HEK293 (cell line): ENCODE results near the gene LBHD2.

Source experiments
- CTCF ChIA-PET: fragments of 350-600 bp; formaldehyde crosslinking; extraction: SDS; loops from one replicate; lab custom pipeline; 2021; ENCODE audit warnings: antibody characterized with exemption; lab: Yijun Ruan, JAX
- POLR2A ChIA-PET: fragments of 300-600 bp; formaldehyde crosslinking; extraction: SDS; loops from one replicate; lab custom pipeline; 2020; ENCODE audit warnings: antibody characterized with exemption, inconsistent platforms; lab: Yijun Ruan, JAX
- H3K27ac ChIP-seq: fragments of 200-500 bp; sonication (Bioruptor generic); 2 replicates; pipeline ENCODE4 v1.5.1; 2014; ENCODE audit warnings: low read depth, low read length, control low read depth, inconsistent platforms; ENCODE audit errors: extremely low read depth
- H3K36me3 ChIP-seq, 2 experiments: fragments of 200-500 bp in 1 of 2; sonication (Bioruptor generic) in 1 of 2; 1 replicate in 1 of 2; 2 replicates in 1 of 2; pipeline ENCODE4 v1.5.1; 2014 to 2017; ENCODE audit warnings: inconsistent platforms in 2 of 2, low read length in 2 of 2; ENCODE audit not compliant: control insufficient read depth in 2 of 2, insufficient read depth in 1 of 2
- H3K4me1 ChIP-seq: fragments of 200-500 bp; sonication (Bioruptor generic); 2 replicates; pipeline ENCODE4 v1.5.1; 2014; ENCODE audit warnings: mild to moderate bottlenecking, low read length, inconsistent platforms; ENCODE audit not compliant: control insufficient read depth, insufficient read depth
- H3K4me3 ChIP-seq: 2 replicates; pipeline ENCODE4 v1.5.1; 2011; ENCODE audit warnings: low read depth, mild to moderate bottlenecking, control low read depth, low read length, moderate library complexity
- H3K9me3 ChIP-seq: fragments of 200-500 bp; sonication (Bioruptor generic); 2 replicates; pipeline ENCODE4 v1.5.1; 2014; ENCODE audit warnings: low read depth, low read length, inconsistent platforms; ENCODE audit not compliant: control insufficient read depth, insufficient read depth
- GLIS1 ChIP-seq: fragments of 450-650 bp; formaldehyde crosslinking; IDR thresholded peaks from 2 replicates; pipeline ENCODE4 v1.5.1; 2016; ENCODE audit warnings: missing biosample characterization, missing genetic modification characterization
- KLF17 ChIP-seq: fragments of 450-650 bp; formaldehyde crosslinking; IDR thresholded peaks from 2 replicates; pipeline ENCODE4 v1.5.1; 2016; ENCODE audit warnings: missing biosample characterization, missing genetic modification characterization
- KLF9 ChIP-seq: fragments of 450-650 bp; formaldehyde crosslinking; IDR thresholded peaks from 2 replicates; pipeline ENCODE4 v1.5.1; 2016; ENCODE audit warnings: missing biosample characterization, missing genetic modification characterization, low read depth
- OVOL3 ChIP-seq: fragments of 450-650 bp; formaldehyde crosslinking; IDR thresholded peaks from 2 replicates; pipeline ENCODE4 v1.5.1; 2016; ENCODE audit warnings: missing biosample characterization, missing genetic modification characterization
- RBAK ChIP-seq: fragments of 450-650 bp; formaldehyde crosslinking; IDR thresholded peaks from 2 replicates; pipeline ENCODE4 v1.5.1; 2016; ENCODE audit warnings: missing biosample characterization, missing genetic modification characterization
- REPIN1 ChIP-seq: fragments of 450-650 bp; formaldehyde crosslinking; IDR thresholded peaks from 2 replicates; pipeline ENCODE4 v1.5.1; 2017; ENCODE audit warnings: missing biosample characterization, missing genetic modification characterization, low read depth
- ZIC2 ChIP-seq: fragments of 450-650 bp; formaldehyde crosslinking; IDR thresholded peaks from 2 replicates; pipeline ENCODE4 v1.5.1; 2016; ENCODE audit warnings: missing biosample characterization, missing genetic modification characterization
- ZNF221 ChIP-seq: fragments of 450-650 bp; formaldehyde crosslinking; IDR thresholded peaks from 2 replicates; pipeline ENCODE4 v1.5.1; 2017; ENCODE audit warnings: missing biosample characterization, missing genetic modification characterization, borderline replicate concordance
- ZNF23 ChIP-seq: fragments of 450-650 bp; formaldehyde crosslinking; IDR thresholded peaks from 2 replicates; pipeline ENCODE4 v1.5.1; 2016; ENCODE audit warnings: missing biosample characterization, missing genetic modification characterization, borderline replicate concordance
- ZNF24 ChIP-seq: fragments of 450-650 bp; formaldehyde crosslinking; IDR thresholded peaks from 2 replicates; pipeline ENCODE4 v1.5.1; 2016; ENCODE audit warnings: missing biosample characterization, missing genetic modification characterization
- ZNF266 ChIP-seq: fragments of 450-650 bp; formaldehyde crosslinking; IDR thresholded peaks from 2 replicates; pipeline ENCODE4 v1.5.1; 2016; ENCODE audit warnings: missing biosample characterization, missing genetic modification characterization, low read depth
- ZNF302 ChIP-seq: fragments of 450-650 bp; formaldehyde crosslinking; IDR thresholded peaks from 2 replicates; pipeline ENCODE4 v1.5.1; 2016; ENCODE audit warnings: missing biosample characterization, missing genetic modification characterization, low read depth
- ZNF518A ChIP-seq: fragments of 450-650 bp; formaldehyde crosslinking; conservative IDR thresholded peaks from 2 replicates; pipeline ENCODE4 v1.5.1; 2016; ENCODE audit warnings: low read depth, missing biosample characterization, missing genetic modification characterization
- ZNF544 ChIP-seq: fragments of 450-650 bp; formaldehyde crosslinking; IDR thresholded peaks from 2 replicates; pipeline ENCODE4 v1.5.0; 2017; ENCODE audit warnings: missing biosample characterization, missing genetic modification characterization
- ZNF548 ChIP-seq: fragments of 450-650 bp; formaldehyde crosslinking; IDR thresholded peaks from 2 replicates; pipeline ENCODE4 v1.5.1; 2016; ENCODE audit warnings: missing biosample characterization, missing genetic modification characterization
- ZNF600 ChIP-seq: fragments of 450-650 bp; formaldehyde crosslinking; IDR thresholded peaks from 2 replicates; pipeline ENCODE4 v1.5.1; 2016; ENCODE audit warnings: missing biosample characterization, missing genetic modification characterization
- ZNF621 ChIP-seq: fragments of 450-650 bp; formaldehyde crosslinking; IDR thresholded peaks from 2 replicates; pipeline ENCODE4 v1.5.1; 2017; ENCODE audit warnings: missing biosample characterization, missing genetic modification characterization
- ZNF776 ChIP-seq: fragments of 450-650 bp; formaldehyde crosslinking; IDR thresholded peaks from 2 replicates; pipeline ENCODE4 v1.5.0; 2017; ENCODE audit warnings: missing biosample characterization, missing genetic modification characterization, borderline replicate concordance
- ZNF792 ChIP-seq: fragments of 450-650 bp; formaldehyde crosslinking; IDR thresholded peaks from 2 replicates; pipeline ENCODE4 v1.5.1; 2016; ENCODE audit warnings: missing biosample characterization, missing genetic modification characterization
- TF ChIP-seq, protein P1 (sequence below): fragments of 450-650 bp; formaldehyde crosslinking; IDR thresholded peaks from 2 replicates; pipeline ENCODE4 v1.5.1; 2016; ENCODE audit warnings: missing biosample characterization, missing genetic modification characterization

The LBHD2 gene

DNA sequence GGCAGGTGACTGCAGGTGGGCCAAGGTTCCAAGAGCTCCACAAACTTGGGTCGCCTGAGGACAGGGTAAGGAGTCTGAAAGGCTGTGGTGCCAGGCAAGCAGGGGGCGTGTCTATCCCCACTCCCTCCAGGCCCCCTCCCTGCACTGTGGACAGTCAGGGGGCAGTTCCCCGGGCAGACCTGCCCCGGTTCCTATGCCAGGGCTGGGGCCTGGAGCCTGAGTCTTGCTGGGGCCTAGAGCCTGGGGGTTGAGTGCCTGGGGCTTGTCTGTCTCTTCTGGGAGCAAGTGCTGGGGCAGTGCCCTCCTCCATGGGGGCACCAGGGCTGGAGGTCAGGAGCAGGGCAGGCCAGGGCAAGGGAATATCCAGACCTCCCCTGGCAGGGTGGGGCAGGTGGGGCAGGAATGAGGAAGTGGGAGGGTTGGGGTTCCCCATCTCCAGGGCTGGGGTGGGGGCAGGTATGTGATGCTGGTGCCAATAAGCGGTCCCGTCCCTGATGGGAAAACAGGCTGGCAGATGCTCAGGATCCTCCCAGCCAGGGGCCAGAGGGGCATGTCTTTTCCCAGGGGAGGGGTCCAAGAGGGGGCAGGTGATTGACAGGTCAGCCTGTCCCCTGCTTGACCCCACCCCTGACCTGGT is 27.3 kb downstream of the LBHD2 start:
- H3K36me3 ChIP-seq, result no peaks in the 10 kb centered on the region
- H3K4me1 ChIP-seq, result no peaks in the 10 kb centered on the region; the same call in 1 of the 2 replicates
- H3K4me3 ChIP-seq, result no peak overlapping the region
- ChIA-PET CTCF (interaction anchor here (1.0 kb wide), 1 partner anchor 29 kb away, joined by 3 read pairs; no protein-coding TSS in a partner anchor), POLR2A (no interaction called here)
- TF ChIP-seq ZNF548 (tag by site-specific recombination) (no peak), OVOL3 (no peak), ZNF621 (no peak), ZNF266 (no peak), REPIN1 (tag by site-specific recombination) (no peak), ZNF544 (tag by site-specific recombination) (no peak), ZNF302 (tag by site-specific recombination) (no peak), RBAK (tag by site-specific recombination) (no peak), ZNF776 (tag by site-specific recombination) (no peak), KLF17 (peak; percentile 59; the same call in 1 of the 2 replicates), ZNF24 (tag by site-specific recombination) (no peak), ZNF23 (tag by site-specific recombination) (no peak), KLF9 (tag by site-specific recombination) (peak; percentile 38; the same call in 1 of the 2 replicates), ZNF221 (tag by site-specific recombination) (no peak), ZIC2 (tag by site-specific recombination) (peak; percentile 44; the same call in 1 of the 2 replicates), ZNF600 (no peak)
- TF ChIP-seq, protein P1, sequence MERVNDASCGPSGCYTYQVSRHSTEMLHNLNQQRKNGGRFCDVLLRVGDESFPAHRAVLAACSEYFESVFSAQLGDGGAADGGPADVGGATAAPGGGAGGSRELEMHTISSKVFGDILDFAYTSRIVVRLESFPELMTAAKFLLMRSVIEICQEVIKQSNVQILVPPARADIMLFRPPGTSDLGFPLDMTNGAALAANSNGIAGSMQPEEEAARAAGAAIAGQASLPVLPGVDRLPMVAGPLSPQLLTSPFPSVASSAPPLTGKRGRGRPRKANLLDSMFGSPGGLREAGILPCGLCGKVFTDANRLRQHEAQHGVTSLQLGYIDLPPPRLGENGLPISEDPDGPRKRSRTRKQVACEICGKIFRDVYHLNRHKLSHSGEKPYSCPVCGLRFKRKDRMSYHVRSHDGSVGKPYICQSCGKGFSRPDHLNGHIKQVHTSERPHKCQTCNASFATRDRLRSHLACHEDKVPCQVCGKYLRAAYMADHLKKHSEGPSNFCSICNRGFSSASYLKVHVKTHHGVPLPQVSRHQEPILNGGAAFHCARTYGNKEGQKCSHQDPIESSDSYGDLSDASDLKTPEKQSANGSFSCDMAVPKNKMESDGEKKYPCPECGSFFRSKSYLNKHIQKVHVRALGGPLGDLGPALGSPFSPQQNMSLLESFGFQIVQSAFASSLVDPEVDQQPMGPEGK, result peak; percentile 39; the same call in 1 of the 2 replicates
- H3K27ac ChIP-seq, result no peak overlapping the region
- no peaks in the 10 kb centered on the region for H3K9me3 ChIP-seq

DNA sequence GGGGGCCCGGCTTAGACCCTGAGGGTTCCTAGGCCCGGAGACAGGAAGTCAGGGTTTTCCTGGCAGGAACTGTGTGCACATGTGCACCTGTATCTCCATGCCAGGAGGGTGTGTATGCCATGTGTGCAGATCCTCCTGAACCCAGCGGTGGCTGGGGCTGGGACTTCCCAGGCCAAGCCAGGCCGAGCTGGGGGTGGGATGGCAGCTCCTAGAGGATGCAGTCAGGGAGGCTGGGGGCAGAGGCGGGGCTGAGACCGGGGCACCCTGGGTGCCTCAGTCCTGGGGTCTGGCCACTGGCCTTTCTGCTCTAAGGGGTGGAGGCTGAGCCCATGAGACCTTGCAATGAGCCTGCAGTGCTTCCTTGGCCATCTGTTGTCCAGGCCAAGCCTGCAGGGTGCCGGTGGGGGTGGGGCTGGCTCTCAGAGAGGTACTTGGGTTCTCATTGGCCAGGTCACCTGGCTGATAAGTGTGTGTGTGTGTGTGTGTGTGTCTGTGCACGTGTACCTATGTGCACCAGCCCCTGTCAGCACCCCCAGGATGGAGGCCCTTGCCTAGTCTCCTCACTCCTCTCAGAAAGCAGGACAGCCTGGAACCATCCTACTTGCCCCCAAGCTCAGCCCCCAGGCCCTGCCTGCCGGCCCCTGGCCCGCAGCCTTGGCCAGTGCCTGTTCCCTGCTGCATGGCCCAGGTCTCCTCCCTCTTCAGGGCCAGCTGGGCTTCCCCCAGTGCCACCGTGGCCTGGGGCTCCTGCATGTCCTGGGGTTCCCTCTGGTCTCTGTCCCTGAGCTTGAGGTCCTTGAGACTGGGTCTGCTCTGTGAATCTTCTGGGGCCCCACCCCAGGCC is 28.6 kb downstream of the LBHD2 start:
- Histone ChIP-seq H3K9me3 (no peaks in the 10 kb centered on the region), H3K36me3 (no peaks in the 10 kb centered on the region), H3K27ac (no peak overlapping the region), H3K4me1 (no peaks in the 10 kb centered on the region; the same call in 1 of the 2 replicates), H3K4me3 (no peak overlapping the region)
- ChIA-PET CTCF (no interaction called here), POLR2A (no interaction called here)
- TF ChIP-seq ZNF792 (tag by site-specific recombination) (no peak), ZNF518A (tag by site-specific recombination) (no peak), GLIS1 (tag by site-specific recombination) (0 out of 2 replicates have a peak, but pooled peaks have one; percentile 7)
